Measurements from ENCODE around the gene BMP15.
A peak's percentile ranks its signal among the peaks of the same experiment; 100 is the strongest.

The BMP15 gene

GRCh38 chrX:50910685-50911176, at the start of gene BMP15:
Gene BMP15 (plus strand): TSS chrX:50910735. CDS start chrX:50910784, 49 bp downstream.
- DNase-seq = no peak

GRCh38 chrX:50863471-50863870, 47.1 kb upstream of the BMP15 start:
- DNase-seq = no peak

DNA sequence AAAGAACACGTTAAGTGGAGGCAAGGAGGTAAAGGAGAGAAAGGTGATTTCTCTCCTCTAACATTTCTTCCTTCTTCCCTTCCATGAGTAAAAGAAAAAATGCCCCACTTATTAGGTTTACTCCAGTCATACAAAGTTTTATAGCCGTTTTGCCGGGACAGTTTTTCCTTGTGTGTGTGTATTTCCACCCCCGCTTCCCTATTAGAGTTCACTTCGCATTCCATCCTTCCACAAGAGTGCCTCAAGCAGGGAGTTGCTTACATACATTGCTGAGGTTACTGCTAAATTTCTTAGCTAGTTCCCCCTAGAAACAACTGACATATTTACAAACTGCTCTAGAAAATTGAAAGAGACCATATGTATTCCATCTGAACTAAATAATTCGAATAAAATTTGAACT, 45.2 kb upstream of the BMP15 start:
- DNase-seq = no peak

DNA sequence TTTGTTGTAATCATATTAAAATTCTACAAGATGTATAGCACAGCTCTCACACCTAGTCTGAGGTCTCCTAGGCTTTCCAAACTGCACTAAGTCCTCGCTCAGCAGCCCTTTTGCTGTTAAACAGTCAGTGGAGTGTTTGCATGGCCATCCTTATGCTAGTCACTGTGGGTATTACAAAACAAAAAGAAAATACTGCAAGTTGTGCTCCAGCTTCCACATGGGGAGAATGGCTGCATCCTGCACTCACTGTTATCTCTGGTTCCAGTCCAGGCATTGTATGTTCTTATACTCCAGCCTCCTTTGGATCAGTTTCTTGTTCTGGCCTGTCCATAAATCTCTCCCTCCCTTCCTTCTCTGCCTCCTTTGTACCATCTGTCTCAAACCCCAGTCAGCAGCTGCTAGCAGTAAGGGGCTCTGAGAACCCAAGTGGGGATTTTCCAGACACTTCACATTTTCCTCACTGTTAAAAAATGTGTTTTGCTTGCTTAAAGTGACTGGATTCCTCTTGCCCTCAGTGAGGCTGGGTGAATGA, 38.5 kb upstream of the BMP15 start:
- DNase-seq = no peak

- no peak for DNase-seq
These were observed 35.7 kb upstream of the BMP15 start for GRCh38 chrX:50874876-50875275.

DNA sequence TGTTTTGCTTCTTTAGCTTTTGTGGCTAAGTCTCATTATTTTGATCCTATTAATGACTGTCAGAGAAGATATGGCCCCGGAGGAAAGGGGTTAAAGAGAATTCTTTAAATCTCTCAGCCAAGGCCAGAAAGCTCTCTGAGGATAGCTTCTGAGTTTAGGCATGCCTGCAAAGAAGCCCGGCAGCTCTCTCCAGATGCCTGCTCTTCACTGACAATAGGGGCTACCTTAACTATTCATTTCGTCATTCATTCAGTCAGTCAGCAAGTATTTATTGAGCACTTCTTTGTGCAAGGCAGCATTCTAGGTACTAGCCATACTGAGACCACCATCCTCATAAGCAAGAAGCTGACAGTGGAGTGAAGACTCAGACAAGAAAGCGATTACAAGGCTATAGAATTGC, 34.0 kb upstream of the BMP15 start:
- no peak for DNase-seq

- DNase-seq = no peak
These were observed 33.2 kb upstream of the BMP15 start for GRCh38 chrX:50877310-50877709.

DNA sequence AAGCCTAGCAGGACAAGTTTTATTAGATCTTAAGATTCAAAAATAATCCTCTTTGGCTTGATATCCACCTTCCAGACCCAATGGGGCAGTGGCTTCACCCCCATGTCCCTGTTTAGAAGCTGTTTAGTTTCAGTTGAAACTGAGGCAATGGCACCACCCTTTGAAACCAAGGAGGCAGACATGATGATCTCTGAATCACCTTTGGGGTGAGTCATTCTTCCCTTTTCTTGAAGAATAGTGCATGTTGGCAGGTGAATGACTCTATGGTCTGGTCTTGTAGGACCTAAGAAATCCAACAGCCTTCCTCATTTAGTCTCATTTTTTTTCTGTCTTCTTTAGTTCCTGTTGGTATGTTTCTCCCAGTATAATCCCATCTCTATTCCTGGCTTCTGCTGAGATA, 29.5 kb upstream of the BMP15 start:
- no peak for DNase-seq

GRCh38 chrX:50888884-50889283, 21.7 kb upstream of the BMP15 start:
- DNase-seq = peak; percentile 77

DNA sequence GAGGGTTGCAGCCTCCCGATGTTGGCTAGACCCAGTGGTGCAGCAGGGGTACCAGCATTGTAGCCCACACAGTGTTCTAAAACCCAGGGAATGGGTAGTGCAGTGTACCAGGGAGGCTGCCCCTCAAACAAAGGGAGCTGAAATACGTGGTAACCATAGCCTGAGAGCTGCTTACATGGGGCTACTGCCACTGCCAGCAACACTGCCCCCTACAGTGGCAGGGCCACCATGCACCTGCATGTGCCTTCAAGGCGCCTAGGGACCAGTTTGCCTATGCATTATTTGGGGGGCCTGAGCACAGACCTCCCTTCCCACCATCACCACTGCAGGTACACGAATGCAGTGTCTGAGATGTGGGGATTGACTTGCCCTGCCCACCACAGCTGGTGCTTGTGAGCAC, 21.0 kb upstream of the BMP15 start:
- DNase-seq = no peak

DNA sequence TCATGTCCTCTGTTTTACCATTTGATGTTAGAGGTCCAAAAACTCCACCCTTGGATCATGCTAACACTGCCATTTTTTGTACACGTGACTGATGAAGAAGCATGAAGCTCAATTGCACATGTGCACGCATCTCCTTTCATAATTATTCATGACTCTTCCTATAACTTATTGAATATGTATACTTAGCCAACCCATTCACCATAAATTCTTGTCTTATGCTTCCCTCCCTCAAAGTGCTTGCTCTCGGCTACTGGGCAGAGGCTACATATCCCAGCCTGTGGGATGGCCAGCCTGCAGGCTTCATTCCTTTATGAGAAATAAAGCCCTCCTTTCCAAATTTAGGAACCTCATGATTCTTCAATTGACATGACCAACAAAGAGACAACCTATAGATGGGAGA, 17.5 kb upstream of the BMP15 start:
- no peak for DNase-seq

GRCh38 chrX:50893466-50893865, 17.1 kb upstream of the BMP15 start:
- DNase-seq = no peak

DNA sequence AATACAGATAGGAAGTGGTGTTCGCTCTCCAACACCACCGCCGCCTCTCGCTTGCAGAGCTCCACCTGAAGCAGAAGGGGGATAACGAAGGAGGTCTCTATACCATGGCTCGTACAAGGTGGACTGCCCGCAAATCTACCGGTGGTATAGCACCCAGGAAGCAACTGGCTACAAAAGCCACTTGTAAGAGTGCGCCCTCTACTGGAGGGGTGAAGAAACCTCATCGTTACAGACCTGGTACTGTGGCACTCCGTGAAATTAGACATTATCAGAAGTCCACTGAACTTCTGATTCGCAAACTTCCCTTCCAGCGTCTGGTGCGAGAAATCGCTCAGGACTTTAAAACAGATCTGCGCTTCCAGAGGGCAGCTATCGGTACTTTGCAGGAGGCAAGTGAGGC, 5.2 kb upstream of the BMP15 start:
- peak; percentile 5 for DNase-seq

GRCh38 chrX:50913520-50913919, 3.0 kb downstream of the BMP15 start:
- no peak for DNase-seq

GRCh38 chrX:50920132-50920531, 9.6 kb downstream of the BMP15 start:
- peak; percentile 0 for DNase-seq

- no peak for DNase-seq
These were observed 16.6 kb downstream of the BMP15 start for GRCh38 chrX:50927127-50927526.

- DNase-seq = no peak
These were observed 31.1 kb downstream of the BMP15 start for GRCh38 chrX:50941638-50942037.

GRCh38 chrX:50942471-50942870, 31.9 kb downstream of the BMP15 start:
- DNase-seq = no peak

GRCh38 chrX:50952406-50952805, 41.9 kb downstream of the BMP15 start:
- DNase-seq = no peak

DNA sequence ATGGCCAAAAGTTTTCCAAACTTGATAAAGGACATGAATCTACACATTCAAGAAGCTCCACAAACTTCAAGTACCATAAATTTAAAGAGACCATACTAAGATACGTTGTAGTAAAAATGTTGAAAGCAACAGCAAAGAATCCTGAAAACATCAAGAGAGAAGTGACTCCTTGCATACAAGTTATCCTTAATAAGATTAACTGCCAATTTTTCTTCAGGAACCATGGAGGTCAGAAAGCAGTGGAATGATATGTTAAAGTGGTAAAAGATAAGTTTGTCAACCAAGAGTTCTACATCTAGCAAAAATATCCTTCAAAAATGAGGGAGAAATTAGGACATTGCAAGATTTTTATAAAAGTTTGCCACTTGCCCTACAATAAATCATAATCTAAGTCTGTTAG, 43.3 kb downstream of the BMP15 start:
- DNase-seq = no peak

DNA sequence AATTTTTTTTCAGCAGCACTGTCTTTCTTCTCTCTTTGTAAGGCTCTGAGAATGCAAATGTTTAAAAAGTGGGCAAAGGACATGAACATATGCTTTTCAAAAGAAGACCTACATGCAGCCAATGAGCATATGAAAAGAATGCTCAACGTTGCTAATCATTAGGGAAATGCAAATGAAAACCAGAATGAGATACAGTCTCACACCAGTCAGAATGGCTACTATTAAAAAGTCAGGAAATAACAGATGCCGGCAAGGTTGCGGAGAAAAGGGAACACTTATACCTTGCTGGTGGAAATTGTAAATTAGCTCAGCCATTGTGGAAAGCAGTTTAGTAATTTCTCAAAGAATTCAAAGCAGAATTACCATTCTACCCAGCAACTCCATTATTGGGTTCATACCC, 51.6 kb downstream of the BMP15 start:
- no peak for DNase-seq

GRCh38 chrX:50963842-50964241, 53.3 kb downstream of the BMP15 start:
- no peak for DNase-seq

All from MV-4-11 (cell line).